MCF 10A (cell line): ENCODE measurements around the gene GRM7. TPM values are rescaled to one million over a fixed set of nuclear protein-coding genes. Genes with fewer than 3 reads are reported as not detected.

Experiments used
- BruUV-seq: library from RNA; stranded (reverse); fragments of 400-500 nt; replicated peaks from 2 replicates; lab custom pipeline; 2021; lab: Mats Ljungman, UMichigan
- CTCF ChIA-PET: fragments of 300-600 bp; sonication (Branson Sonifier 250); formaldehyde crosslinking; extraction: SDS; loops from one replicate; lab custom pipeline; 2021; ENCODE audit warnings: antibody characterized with exemption, inconsistent platforms; lab: Yijun Ruan, JAX
- POLR2A ChIA-PET: fragments of 300-600, 350-650 bp; sonication (Branson Sonifier 250); formaldehyde crosslinking; extraction: SDS; loops from one replicate; lab custom pipeline; 2020; ENCODE audit warnings: antibody characterized with exemption, inconsistent platforms; lab: Yijun Ruan, JAX
- DNase-seq: peaks from one replicate; pipeline ENCODE4 v3.0.0-alpha.2; 2018; ENCODE audit not compliant: unreplicated experiment
- H3K27ac Mint-ChIP-seq: one replicate; pipeline ENCODE4 v1.8.0; 2022; ENCODE audit warnings: mild to moderate bottlenecking, low read depth, mixed read lengths; ENCODE audit not compliant: unreplicated experiment
- H3K27me3 Mint-ChIP-seq: one replicate; pipeline ENCODE4 v1.8.0; 2022; ENCODE audit warnings: mixed read lengths; ENCODE audit not compliant: insufficient read depth, unreplicated experiment
- H3K36me3 Mint-ChIP-seq: one replicate; pipeline ENCODE4 v1.8.0; 2022; ENCODE audit warnings: mild to moderate bottlenecking, moderate library complexity, mixed read lengths; ENCODE audit not compliant: insufficient read depth, unreplicated experiment
- H3K4me1 Mint-ChIP-seq: one replicate; pipeline ENCODE4 v1.8.0; 2022; ENCODE audit warnings: mixed read lengths; ENCODE audit not compliant: insufficient read depth, unreplicated experiment
- H3K4me3 Mint-ChIP-seq: one replicate; pipeline ENCODE4 v1.8.0; 2022; ENCODE audit warnings: mild to moderate bottlenecking, moderate library complexity, mixed read lengths; ENCODE audit not compliant: unreplicated experiment
- H3K9me3 Mint-ChIP-seq: one replicate; pipeline ENCODE4 v1.8.0; 2022; ENCODE audit warnings: mixed read lengths; ENCODE audit not compliant: unreplicated experiment
- intact Hi-C: fragments of 100-400 bp; cut with micrococcal nuclease; formaldehyde crosslinking; loops from 2 replicates; pipeline ENCODE4 v1.14.1; 2022
- total RNA-seq: library from RNA; stranded (reverse); gene quantifications from 2 replicates; pipeline ENCODE4 v1.2.3, GENCODE V29; 2022
- TF ChIP-seq, protein P1 (sequence below): fragments of 200-600 bp; IDR thresholded peaks from one replicate; pipeline ENCODE4 v1.8.0; 2022; ENCODE audit warnings: antibody characterized with exemption, mild to moderate bottlenecking; ENCODE audit not compliant: unreplicated experiment

The GRM7 gene
- total RNA-seq, 1 experiment from 2014 or later: not detected

- Mint-ChIP-seq H3K4me1 (no peaks in the 10 kb centered on the region), H3K36me3 (peaks cover 5% of the 10 kb centered on the region), H3K27me3 (no peaks in the 10 kb centered on the region), H3K27ac (no peak overlapping the region), H3K9me3 (no peaks in the 10 kb centered on the region), H3K4me3 (no peak overlapping the region)
- ChIA-PET POLR2A (no interaction called here), CTCF (interaction anchor here (0.5 kb wide), 1 partner anchor 674 kb away, joined by 3 read pairs; no protein-coding TSS in a partner anchor)
- no peak for DNase-seq
- intact Hi-C loops: no loop called here
- TF ChIP-seq, protein P1, sequence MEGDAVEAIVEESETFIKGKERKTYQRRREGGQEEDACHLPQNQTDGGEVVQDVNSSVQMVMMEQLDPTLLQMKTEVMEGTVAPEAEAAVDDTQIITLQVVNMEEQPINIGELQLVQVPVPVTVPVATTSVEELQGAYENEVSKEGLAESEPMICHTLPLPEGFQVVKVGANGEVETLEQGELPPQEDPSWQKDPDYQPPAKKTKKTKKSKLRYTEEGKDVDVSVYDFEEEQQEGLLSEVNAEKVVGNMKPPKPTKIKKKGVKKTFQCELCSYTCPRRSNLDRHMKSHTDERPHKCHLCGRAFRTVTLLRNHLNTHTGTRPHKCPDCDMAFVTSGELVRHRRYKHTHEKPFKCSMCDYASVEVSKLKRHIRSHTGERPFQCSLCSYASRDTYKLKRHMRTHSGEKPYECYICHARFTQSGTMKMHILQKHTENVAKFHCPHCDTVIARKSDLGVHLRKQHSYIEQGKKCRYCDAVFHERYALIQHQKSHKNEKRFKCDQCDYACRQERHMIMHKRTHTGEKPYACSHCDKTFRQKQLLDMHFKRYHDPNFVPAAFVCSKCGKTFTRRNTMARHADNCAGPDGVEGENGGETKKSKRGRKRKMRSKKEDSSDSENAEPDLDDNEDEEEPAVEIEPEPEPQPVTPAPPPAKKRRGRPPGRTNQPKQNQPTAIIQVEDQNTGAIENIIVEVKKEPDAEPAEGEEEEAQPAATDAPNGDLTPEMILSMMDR: no peak
- BruUV-seq: no TSS peak
These were observed 140.5 kb downstream of the GRM7 start for GRCh38 chr3:7001370-7001769.

DNA sequence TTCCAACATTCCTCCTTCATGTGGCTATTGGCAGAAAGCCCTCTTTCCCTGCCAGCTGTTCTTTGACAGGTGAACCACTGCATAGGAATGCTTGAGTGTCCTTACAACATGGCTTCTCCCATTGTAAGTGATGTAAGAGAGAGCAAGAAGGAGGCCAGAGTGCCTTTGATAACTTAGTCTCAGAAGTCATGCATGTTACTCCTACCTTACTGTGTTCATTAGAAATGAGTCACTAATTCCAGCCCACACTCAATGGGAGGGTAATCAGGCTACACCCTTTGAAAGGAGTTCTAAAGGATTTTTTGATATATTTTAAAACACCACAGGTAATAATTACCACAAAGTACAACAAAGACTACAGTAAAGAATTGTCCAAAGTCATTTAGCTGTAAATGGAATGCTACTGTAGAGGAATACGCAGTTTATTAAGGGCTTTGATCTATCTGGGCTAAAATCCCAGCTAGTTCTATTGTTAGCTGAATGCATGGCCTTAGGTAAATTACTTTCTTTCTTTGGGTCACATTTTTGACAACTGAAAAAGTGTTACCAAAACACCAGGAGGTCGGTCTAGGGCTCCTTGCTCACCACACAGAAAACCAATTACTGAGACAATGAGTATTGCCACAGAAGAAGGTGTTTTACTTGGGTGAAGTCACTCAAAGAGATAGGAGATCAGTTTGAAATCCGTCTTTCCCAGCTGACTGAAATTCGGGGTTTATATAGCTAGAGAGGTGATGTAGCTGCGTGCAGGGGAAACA lies 154.9 kb downstream of the GRM7 start:
- DNase-seq: no peak
- ChIA-PET CTCF (interaction anchor here (0.6 to 0.7 kb wide), 3 partner anchors 9 to 48 kb away, joined by 3 to 4 read pairs (median 3); no protein-coding TSS in a partner anchor), POLR2A (interaction anchor here (0.6 to 0.9 kb wide), 2 partner anchors 12 to 45 kb away, joined by 3 to 4 read pairs; no protein-coding TSS in a partner anchor)
- TF ChIP-seq, protein P1: no peak
- no peaks in the 10 kb centered on the region for H3K27me3 Mint-ChIP-seq
- no peak overlapping the region for H3K27ac Mint-ChIP-seq
- intact Hi-C loops: no loop called here
- H3K4me1 Mint-ChIP-seq: no peaks in the 10 kb centered on the region
- H3K4me3 Mint-ChIP-seq: no peak overlapping the region
- no peaks in the 10 kb centered on the region for H3K36me3 Mint-ChIP-seq
- no TSS peak for BruUV-seq
- H3K9me3 Mint-ChIP-seq: peaks cover 7% of the 10 kb centered on the region

DNA sequence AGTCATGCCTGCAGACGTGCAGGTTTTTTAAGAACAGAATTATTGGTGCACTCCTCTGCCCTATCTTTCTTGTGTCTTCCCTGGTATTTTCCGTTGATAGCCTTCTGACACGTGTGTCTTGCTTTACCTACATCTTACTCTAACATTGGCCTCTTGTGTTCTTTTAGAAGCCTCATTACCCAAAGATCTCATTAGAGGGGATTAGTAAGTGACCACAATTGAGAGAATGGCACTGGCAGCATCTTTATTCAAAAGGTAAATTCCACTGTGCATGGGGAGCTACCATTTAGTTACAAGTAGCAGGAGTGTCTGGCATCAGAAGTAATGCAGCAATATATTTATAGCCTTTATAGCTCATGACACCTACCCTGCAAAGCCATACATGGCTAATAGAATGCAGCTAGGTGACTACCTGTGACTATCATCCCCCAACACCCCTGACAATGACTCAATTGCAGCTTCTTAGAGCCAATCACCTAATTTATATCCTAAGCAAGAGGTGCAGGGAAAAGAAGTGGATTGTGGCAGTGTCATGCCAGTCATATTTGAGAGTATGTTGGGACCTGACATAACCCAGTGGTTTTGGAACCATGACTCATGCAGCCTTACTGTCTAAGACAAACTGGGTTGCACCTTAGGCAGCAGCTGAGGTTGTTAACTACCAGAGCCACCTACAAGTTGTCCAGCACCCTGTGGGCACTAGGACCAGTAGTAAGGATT lies 164.8 kb downstream of the GRM7 start:
- H3K36me3 Mint-ChIP-seq: no peaks in the 10 kb centered on the region
- H3K4me1 Mint-ChIP-seq: peaks cover 5% of the 10 kb centered on the region
- ChIA-PET CTCF (interaction anchor here (0.8 kb wide), 2 partner anchors 10 to 45 kb away, joined by 3 read pairs; no protein-coding TSS in a partner anchor), POLR2A (interaction anchor here (1.0 to 1.1 kb wide), 2 partner anchors 11 to 16 kb away, joined by 3 read pairs; no protein-coding TSS in a partner anchor)
- no peak overlapping the region for H3K4me3 Mint-ChIP-seq
- TF ChIP-seq, protein P1: no peak
- H3K27me3 Mint-ChIP-seq: no peaks in the 10 kb centered on the region
- peak; percentile 2 for DNase-seq
- no TSS peak for BruUV-seq
- H3K27ac Mint-ChIP-seq: no peak overlapping the region
- H3K9me3 Mint-ChIP-seq: no peaks in the 10 kb centered on the region
- intact Hi-C loops: no loop called here

DNA sequence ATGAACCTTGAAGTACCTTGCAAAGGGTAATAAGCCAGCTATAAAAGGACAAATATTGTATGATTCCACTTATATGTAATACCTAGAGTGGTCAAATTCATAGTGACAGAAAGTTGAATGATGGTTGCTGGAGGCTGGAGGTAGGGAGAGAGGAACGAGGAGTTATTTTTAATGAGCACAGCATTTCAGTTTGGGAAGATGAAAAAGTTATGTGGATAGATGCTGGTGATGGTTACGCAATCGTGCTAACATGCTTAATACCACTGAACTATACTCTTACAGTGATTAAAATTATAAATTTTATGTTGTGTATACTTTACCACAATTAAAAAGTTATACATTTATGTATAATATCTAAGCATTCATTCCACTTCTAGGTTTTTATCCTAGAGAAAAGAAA lies 168.6 kb downstream of the GRM7 start:
- H3K4me1 Mint-ChIP-seq: peaks cover 5% of the 10 kb centered on the region
- ChIA-PET POLR2A (no interaction called here), CTCF (interaction anchor here (0.5 to 0.6 kb wide), 2 partner anchors 15 to 37 kb away, joined by 3 read pairs; no protein-coding TSS in a partner anchor)
- H3K9me3 Mint-ChIP-seq: no peaks in the 10 kb centered on the region
- no peaks in the 10 kb centered on the region for H3K27me3 Mint-ChIP-seq
- intact Hi-C loops: no loop called here
- H3K4me3 Mint-ChIP-seq: no peak overlapping the region
- DNase-seq: no peak
- BruUV-seq: no TSS peak
- no peak overlapping the region for H3K27ac Mint-ChIP-seq
- TF ChIP-seq, protein P1: no peak
- H3K36me3 Mint-ChIP-seq: no peaks in the 10 kb centered on the region
